Caco-2 (cell line): ENCODE data around the gene SPINK1. TPM values are rescaled to one million over a fixed set of nuclear protein-coding genes. Genes with fewer than 3 reads are reported as not detected.

Experiments used
- BruUV-seq: library from RNA; stranded (reverse); fragments of 400-500 nt; replicated peaks from 2 replicates; lab custom pipeline; 2021; lab: Mats Ljungman, UMichigan
- CTCF ChIA-PET: fragments of 300-600 bp; sonication (Branson Sonifier 250); formaldehyde crosslinking; loops from one replicate; lab custom pipeline; 2022; ENCODE audit warnings: antibody characterized with exemption; lab: Charles Lee
- POLR2A ChIA-PET: fragments of 300-600 bp; sonication (Branson Sonifier 250); formaldehyde crosslinking; loops from one replicate; lab custom pipeline; 2022; ENCODE audit warnings: antibody characterized with exemption; lab: Charles Lee
- DNase-seq, 2 experiments: peaks; one replicate each; pipeline versions ENCODE4 v3.0.0 to v3.0.0-alpha.2; 2020 to 2022
- H3K27me3 ChIP-seq: replicated peaks from 2 replicates; pipeline ENCODE4 v1.6.0; 2011; ENCODE audit warnings: low read length; ENCODE audit not compliant: control insufficient read depth, insufficient read depth
- H3K36me3 ChIP-seq: 2 replicates; pipeline ENCODE4 v1.5.1; 2011; ENCODE audit warnings: low read length; ENCODE audit not compliant: control insufficient read depth, insufficient read depth
- H3K4me1 ChIP-seq: fragments of 250-450 bp; sonication (Bioruptor Pico); 2 replicates; pipeline ENCODE4 v1.5.1; 2020; ENCODE audit warnings: mild to moderate bottlenecking
- H3K4me3 ChIP-seq: 2 replicates; pipeline ENCODE4 v1.5.1; 2011; ENCODE audit warnings: low read depth, mild to moderate bottlenecking, control low read depth, low read length
- H3K9me3 ChIP-seq: fragments of 250-450 bp; sonication (Bioruptor Pico); 2 replicates; pipeline ENCODE4 v1.5.1; 2020; ENCODE audit warnings: mild to moderate bottlenecking, moderate library complexity
- H3K27ac Mint-ChIP-seq: one replicate; pipeline ENCODE4 v1.8.0; 2022; ENCODE audit warnings: mixed read lengths; ENCODE audit not compliant: unreplicated experiment
- H3K27me3 Mint-ChIP-seq: one replicate; pipeline ENCODE4 v1.8.0; 2022; ENCODE audit warnings: mixed read lengths; ENCODE audit not compliant: insufficient read depth, unreplicated experiment
- H3K36me3 Mint-ChIP-seq: one replicate; pipeline ENCODE4 v1.8.0; 2022; ENCODE audit warnings: mild to moderate bottlenecking, mixed read lengths; ENCODE audit not compliant: insufficient read depth, unreplicated experiment
- H3K4me1 Mint-ChIP-seq: one replicate; pipeline ENCODE4 v1.8.0; 2022; ENCODE audit warnings: low read depth, mixed read lengths; ENCODE audit not compliant: unreplicated experiment
- H3K4me3 Mint-ChIP-seq: one replicate; pipeline ENCODE4 v1.8.0; 2022; ENCODE audit warnings: mild to moderate bottlenecking, moderate library complexity, mixed read lengths; ENCODE audit not compliant: unreplicated experiment
- H3K9me3 Mint-ChIP-seq: one replicate; pipeline ENCODE4 v1.8.0; 2022; ENCODE audit warnings: mixed read lengths; ENCODE audit not compliant: unreplicated experiment
- CTCF ChIP-seq, 2 experiments: fragments of 200-600 bp in 1 of 2; IDR thresholded peaks; 1 replicate in 1 of 2; 2 replicates in 1 of 2; pipeline versions ENCODE4 v1.5.1 to v1.8.0; 2011 to 2022; ENCODE audit warnings: antibody characterized with exemption in 1 of 2, control low read depth in 1 of 2, inconsistent platforms in 1 of 2, low read depth in 1 of 2, low read length in 1 of 2, mild to moderate bottlenecking in 1 of 2, moderate library complexity in 1 of 2; ENCODE audit not compliant: insufficient read depth in 1 of 2, severe bottlenecking in 1 of 2, unreplicated experiment in 1 of 2
- intact Hi-C: fragments of 100-400 bp; cut with micrococcal nuclease; formaldehyde crosslinking; loops from one replicate; pipeline ENCODE4 v1.10.0; 2022; ENCODE audit not compliant: unreplicated experiment
- total RNA-seq: library from RNA; stranded (reverse); gene quantifications from 2 replicates; pipeline ENCODE4 v1.2.3, GENCODE V29; 2022

The SPINK1 gene
- total RNA-seq, 1 experiment from 2014 or later: 1,916 TPM

GRCh38 chr5:147859962-147860640, 28.6 kb upstream of the SPINK1 start:
- H3K9me3 ChIP-seq: no peaks in the 10 kb centered on the region
- no peak for DNase-seq
- Mint-ChIP-seq H3K36me3 (no peaks in the 10 kb centered on the region), H3K4me1 (peaks cover 6% of the 10 kb centered on the region), H3K27me3 (no peaks in the 10 kb centered on the region), H3K27ac (no peak overlapping the region), H3K9me3 (no peaks in the 10 kb centered on the region), H3K4me3 (no peak overlapping the region)
- ChIA-PET CTCF (interaction anchor here (1.0 kb wide), 1 partner anchor 27 kb away, joined by 4 read pairs; no protein-coding TSS in a partner anchor), POLR2A (no interaction called here)
- no TSS peak for BruUV-seq
- no peaks in the 10 kb centered on the region; the same call in 1 of the 2 replicates for H3K4me1 ChIP-seq
- no peaks in the 10 kb centered on the region for H3K36me3 ChIP-seq
- intact Hi-C loops: loop anchor here (10.0 kb wide), 1 partner anchor 245 kb away; no protein-coding TSS in a partner anchor
- no peaks in the 10 kb centered on the region for H3K27me3 ChIP-seq
- TF ChIP-seq CTCF (IDR thresholded peaks at IDR 0.05; ENCODE audit: insufficient read depth in 1 of 2, low read depth in 1 of 2, low read length in 1 of 2, severe bottlenecking in 1 of 2, unreplicated experiment in 1 of 2): no peak
- H3K4me3 ChIP-seq: no peak overlapping the region

- Mint-ChIP-seq H3K36me3 (no peaks in the 10 kb centered on the region), H3K27me3 (no peaks in the 10 kb centered on the region), H3K9me3 (no peaks in the 10 kb centered on the region), H3K27ac (no peak overlapping the region), H3K4me3 (no peak overlapping the region), H3K4me1 (peaks cover 6% of the 10 kb centered on the region)
- no peaks in the 10 kb centered on the region for H3K9me3 ChIP-seq
- ChIA-PET POLR2A (no interaction called here), CTCF (interaction anchor here (0.6 kb wide), 1 partner anchor 40 kb away, joined by 3 read pairs; no protein-coding TSS in a partner anchor)
- no TSS peak for BruUV-seq
- no peak for TF ChIP-seq CTCF (IDR thresholded peaks at IDR 0.05; ENCODE audit: insufficient read depth in 1 of 2, low read depth in 1 of 2, low read length in 1 of 2, severe bottlenecking in 1 of 2, unreplicated experiment in 1 of 2)
- H3K4me3 ChIP-seq: no peak overlapping the region
- no peaks in the 10 kb centered on the region for H3K27me3 ChIP-seq
- no peaks in the 10 kb centered on the region for H3K36me3 ChIP-seq
- no peaks in the 10 kb centered on the region; the same call in 1 of the 2 replicates for H3K4me1 ChIP-seq
- no peak for DNase-seq
- intact Hi-C loops: loop anchor here (10.0 kb wide), 1 partner anchor 246 kb away; no protein-coding TSS in a partner anchor
These were observed 27.1 kb upstream of the SPINK1 start for GRCh38 chr5:147858565-147858964.

GRCh38 chr5:147857302-147858129, 26.0 kb upstream of the SPINK1 start:
- Mint-ChIP-seq H3K9me3 (no peaks in the 10 kb centered on the region), H3K4me3 (no peak overlapping the region), H3K27ac (no peak overlapping the region), H3K27me3 (no peaks in the 10 kb centered on the region), H3K36me3 (no peaks in the 10 kb centered on the region), H3K4me1 (peaks cover 6% of the 10 kb centered on the region)
- no peaks in the 10 kb centered on the region for H3K9me3 ChIP-seq
- H3K4me3 ChIP-seq: no peak overlapping the region
- no peaks in the 10 kb centered on the region; the same call in 1 of the 2 replicates for H3K4me1 ChIP-seq
- ChIA-PET POLR2A (no interaction called here), CTCF (interaction anchor here (0.7 to 0.8 kb wide), 4 partner anchors 20 to 874 kb away, joined by 3 to 4 read pairs (median 3); no protein-coding TSS in a partner anchor)
- no peaks in the 10 kb centered on the region for H3K36me3 ChIP-seq
- DNase-seq: peak; percentile 66 to 71
- peak; percentile 77 to 81 for TF ChIP-seq CTCF (IDR thresholded peaks at IDR 0.05; ENCODE audit: insufficient read depth in 1 of 2, low read depth in 1 of 2, low read length in 1 of 2, severe bottlenecking in 1 of 2, unreplicated experiment in 1 of 2)
- no TSS peak for BruUV-seq
- no peaks in the 10 kb centered on the region for H3K27me3 ChIP-seq
- intact Hi-C loops: loop anchor here (1.0 to 10.0 kb wide), 4 partner anchors 26 to 247 kb away; partner anchors contain the start of gene SPINK1
